HG02623 (cell line): ENCODE results near the gene EVA1C.
"Not testable (repeated sequence)": the region's sequence is repeated elsewhere in the genome, so short reads cannot be mapped to it uniquely, and the experiment has no call there.

ENCODE experiments used
- ATAC-seq: cut with Tn5 transposase; IDR thresholded peaks from one replicate; pipeline ENCODE4 v1.9.1; 2021; ENCODE audit warnings: moderate library complexity; ENCODE audit not compliant: unreplicated experiment

Gene EVA1C

DNA sequence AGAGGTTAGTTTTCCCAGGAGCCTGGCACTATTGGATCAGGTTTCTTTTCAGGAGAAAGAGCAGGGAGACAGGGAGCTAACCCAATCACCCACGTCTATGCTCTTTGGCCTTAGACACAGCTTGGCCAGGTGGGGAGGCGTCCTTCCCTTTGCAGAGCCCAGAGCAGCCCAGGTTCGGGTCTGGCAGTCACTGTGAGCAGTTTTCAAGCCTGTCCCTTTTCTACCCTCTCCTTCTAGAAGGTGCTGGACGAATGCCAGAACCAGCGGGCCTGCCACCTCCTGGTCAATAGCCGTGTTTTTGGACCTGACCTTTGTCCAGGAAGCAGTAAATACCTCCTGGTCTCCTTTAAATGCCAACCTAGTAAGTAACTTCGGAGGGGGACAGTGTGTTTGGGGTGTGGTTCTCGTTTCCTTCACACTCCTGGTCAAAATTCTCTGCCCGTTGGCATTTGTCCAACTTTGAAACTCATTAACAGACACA lies 44.9 kb downstream of the EVA1C start:
- no peak for ATAC-seq

DNA sequence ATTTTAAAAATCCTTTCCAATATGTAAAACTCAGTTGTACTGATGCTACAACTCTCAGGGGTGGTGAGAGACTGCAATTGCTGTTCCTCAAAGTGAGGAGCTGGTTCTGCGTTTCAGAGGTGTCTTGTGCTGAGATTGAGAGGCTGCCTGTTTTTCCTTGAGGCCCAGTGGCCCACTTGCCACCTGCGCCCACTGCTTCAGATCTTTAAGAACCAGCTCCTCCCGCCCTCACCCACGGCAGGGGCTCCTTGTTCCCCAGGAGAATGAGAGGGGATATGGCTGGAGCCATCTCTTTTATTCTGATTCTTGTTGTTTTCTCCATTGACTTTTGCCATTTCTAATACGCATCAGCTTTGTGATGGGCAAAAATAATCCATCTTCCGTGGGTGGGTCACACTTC lies 45.5 kb downstream of the EVA1C start:
- ATAC-seq = no peak

DNA sequence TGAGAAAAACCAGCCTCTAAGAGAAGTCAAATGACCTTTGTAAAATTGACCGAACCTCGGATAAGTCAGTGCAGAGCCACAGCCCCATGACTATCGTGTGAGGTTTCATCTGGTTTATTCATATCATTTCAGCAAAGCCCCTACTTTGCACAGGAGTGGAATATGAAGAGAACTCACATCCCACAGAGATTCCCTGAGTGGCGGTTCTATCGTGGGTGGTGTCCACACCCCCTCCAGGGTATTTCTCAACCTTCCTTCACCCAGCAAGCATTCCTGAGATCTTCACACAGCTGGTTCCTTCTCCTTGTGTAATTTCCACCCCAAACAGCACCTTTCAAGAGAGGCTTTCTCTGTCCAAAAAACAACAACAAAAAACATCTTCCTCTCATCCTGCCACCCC lies 47.5 kb downstream of the EVA1C start:
- ATAC-seq = no peak

DNA sequence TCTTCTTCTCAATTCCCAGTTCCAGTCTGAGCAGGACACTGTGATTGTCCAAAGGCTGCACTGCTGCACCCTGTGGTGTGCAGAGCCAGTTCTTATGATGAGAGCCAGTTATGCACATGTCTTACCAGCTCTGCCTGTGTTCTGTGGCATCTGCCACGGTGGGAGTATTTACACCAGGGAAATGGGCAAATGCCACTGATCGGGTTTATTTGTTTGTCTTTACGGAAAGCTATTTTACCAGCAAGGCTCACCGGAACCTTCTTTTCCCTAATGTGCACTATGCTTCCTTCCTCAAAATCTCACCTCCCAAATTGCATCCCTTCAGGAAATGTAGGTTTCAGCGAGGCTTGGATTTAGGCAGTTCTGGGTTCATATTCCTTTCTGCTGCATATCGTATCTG lies 49.0 kb downstream of the EVA1C start:
- no peak for ATAC-seq

DNA sequence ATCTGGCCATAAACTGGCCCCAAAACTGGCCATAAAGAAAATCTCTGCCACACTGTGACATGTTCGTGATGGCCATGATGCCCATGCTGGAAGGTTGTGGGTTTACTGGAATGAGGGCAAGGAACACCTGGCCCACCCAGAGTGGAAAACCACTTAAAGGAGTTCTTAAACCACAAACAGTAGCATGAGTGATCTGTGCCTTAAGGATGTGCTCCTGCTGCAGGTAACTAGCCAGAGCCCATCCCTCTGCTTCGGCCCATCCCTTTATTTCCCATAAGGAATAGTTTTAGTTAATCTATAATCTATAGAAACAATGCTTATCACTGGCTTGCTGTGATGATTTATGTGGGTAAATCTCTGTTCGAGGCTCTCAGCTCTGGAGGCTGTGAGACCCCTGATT lies 50.1 kb downstream of the EVA1C start:
- not testable (repeated sequence) for ATAC-seq

DNA sequence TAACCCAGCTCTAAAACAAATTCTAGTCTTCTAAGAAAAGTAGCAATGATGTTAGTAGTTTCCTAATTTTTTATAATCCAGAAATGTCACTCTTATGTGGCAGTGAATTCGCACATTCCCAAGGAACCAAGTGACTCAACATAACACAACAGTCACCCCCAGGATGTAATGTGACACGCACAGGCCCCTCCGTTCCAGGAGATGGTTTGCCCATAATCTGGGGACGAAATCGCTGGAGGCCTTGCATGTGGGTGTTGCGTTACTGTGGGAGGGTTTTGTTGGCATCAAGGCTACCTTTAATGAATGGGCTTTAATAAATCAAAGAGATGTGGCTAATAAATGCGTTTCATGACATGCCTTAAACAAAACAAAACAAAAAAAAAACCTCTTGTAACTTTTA lies 50.9 kb downstream of the EVA1C start:
- no peak for ATAC-seq

DNA sequence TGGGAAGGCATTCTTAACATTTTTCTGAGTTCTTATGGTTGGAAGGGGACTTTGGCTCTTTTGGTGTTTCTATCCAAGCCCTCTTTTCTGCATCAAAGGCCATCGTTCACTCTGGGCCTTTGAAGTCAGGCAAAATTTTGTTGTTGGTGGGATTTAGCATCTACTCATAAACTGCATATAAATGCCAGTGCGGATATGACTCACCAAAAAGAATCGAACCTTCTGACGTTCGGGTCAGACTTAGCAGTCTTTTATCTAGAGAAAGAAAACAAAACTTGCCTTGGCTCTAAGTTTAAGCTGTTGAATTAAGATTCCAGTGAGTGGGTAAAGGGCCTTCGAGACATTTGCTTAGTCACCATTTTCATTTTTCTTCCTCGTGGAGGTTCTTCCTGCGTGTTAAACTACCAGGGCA lies 51.4 kb downstream of the EVA1C start:
- no peak for ATAC-seq

DNA sequence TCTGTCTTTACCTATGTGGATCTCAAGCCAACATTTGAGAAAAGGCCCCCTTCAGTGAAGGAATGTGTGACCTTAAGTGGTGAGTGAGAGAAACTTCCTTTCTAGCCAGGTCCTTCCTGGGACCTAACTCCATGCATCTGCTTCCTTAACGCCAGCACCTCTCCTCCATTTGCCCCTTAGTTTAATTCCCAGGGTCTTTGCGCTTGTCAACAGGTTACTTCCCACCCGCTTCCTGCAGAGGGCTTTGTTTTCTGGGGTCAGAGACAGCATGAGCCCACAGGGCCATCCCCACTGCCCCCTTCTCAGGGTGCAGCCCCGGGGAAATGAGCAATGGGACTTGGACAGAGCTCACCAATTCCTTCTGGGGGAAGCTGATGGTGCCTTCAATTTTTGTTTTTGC lies 54.8 kb downstream of the EVA1C start:
- no peak for ATAC-seq

DNA sequence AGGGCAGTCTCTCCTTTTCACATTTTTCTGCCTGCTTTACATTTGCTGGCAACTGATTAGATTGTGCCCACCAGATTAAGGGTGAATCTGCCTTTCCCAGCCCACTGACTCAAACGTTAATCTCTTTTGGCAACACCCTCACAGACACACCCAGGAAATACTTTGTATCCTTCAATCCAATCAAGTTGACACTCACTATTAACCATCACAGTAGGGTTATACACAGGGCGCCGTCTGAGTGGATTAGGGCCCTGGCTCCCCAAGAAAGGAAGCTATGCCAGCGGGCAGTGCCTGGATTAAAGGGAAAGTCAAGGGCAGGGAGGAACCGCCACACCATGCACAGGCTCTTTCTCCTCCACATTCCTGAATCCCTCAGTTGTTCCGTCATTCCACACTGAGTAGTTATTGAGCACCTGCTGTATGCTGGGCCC lies 56.2 kb downstream of the EVA1C start:
- no peak for ATAC-seq

DNA sequence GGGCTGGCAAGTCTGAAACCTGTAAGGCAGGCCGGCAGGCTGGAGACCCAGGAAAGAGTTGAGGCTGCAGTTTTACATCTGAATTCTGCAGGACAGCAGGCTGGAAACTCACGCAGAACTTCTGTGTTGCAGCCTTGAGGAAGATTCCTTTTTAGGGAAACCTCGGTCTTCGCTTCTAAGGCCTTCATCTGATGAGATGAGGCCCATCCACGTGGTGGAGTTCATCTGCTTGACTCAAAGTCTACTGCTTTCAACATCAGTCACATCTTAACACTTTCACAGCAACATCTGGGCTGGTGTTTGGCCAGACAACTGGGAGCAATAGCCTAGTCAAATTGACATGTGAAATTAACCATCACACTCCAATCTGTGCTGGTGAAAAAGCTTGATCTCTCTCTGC lies 57.1 kb downstream of the EVA1C start:
- no peak for ATAC-seq

DNA sequence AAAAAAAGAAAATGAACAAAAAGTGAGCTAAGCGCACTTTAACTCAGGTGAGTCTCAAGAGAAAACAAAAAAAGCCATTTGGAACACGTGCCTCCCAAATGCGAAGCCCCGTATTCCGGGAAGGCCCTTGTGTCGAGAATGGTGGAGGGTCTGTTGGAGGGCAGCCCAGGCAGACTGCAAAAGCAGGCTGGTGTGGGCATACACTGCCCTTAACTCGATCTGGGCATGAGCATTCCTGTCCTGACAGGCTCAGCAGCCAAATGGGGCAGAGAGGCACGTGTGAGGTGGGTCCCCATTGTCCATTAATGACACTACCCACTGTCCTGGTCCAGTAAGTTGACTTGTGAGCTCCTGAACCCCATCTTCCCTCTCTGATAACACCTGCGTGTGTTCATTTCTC lies 57.7 kb downstream of the EVA1C start:
- ATAC-seq = no peak

DNA sequence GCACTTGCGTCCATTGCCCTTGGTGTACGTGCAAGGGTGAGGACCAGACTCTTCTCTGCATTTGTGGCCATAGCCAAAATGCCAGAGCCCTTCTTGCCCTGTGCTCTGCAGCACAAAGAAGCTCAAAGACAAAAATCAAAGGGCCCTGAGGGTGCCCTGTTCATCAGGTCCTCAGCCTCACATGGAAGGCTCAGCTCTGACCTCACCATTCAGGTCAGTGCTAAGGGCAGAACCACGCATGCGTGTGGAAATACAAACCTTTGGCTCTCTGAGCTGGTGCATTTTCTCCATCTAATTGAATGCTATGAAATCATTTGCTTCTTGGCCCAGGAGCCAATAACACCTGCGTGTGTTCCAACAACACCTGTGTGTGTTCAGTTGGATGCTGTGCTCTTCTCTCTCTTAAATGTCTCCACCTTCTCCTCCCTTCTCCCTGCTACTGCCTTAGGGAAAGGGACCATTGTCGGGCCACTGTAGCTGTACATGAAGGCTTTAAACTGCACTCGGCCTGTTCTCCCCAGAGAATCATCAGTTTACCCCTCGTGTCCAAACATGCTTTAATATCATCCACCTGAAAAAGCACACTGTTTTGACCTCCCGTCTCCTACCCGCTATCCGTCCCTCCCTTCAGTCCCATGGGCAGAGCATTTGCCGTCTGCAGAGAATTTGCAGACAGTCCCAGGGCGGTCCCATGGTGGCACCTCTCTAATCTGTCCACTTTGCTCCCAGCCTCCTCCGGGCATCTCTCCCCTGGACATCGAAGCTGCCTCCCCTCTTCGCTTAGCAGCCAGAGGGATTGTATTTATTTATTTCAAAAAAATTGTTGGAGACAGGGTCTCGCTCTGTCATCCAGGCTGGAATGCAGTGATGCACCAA lies 60.6 kb downstream of the EVA1C start:
- ATAC-seq = no peak

DNA sequence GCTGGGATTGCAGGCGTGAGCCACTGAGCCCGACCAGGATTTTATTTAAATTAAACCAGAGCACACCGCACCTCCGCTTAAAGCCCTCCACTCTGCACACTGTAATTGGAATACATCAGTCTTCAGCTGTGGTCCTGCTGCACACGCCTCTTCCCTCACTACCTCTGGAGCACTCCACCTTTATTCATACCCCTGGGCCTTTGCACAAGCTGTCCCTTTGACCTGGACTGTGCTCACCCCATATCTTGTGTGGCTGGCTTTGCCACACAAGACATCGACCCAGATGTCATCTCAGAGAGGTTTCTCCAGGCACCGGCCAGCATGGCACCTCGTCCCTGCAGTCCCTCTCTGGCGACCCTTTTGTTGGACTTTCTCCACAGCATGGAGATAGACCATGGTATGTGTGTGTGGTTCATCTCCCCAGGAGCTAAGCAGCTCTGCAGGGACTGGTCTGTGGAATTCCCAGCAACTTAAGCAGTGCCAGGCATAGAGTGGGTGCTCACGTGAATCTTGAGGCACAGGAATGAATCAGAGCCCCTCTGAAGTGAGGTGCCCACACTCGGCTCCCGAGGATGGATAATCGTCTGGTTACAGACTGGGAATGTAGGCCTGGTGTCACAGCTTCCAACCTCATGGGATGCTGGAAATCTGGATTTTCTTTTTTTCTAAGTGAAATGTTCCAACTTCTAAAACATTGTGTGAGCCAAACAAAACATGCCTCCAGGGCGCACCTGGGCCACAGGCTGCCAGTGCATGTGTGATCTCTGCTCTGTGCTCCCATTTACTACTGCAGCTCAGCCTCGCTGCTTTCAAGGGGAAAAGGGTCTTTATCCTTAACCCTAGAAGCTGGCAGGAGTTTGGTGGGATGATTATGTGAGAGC lies 61.9 kb downstream of the EVA1C start:
- ATAC-seq = no peak

DNA sequence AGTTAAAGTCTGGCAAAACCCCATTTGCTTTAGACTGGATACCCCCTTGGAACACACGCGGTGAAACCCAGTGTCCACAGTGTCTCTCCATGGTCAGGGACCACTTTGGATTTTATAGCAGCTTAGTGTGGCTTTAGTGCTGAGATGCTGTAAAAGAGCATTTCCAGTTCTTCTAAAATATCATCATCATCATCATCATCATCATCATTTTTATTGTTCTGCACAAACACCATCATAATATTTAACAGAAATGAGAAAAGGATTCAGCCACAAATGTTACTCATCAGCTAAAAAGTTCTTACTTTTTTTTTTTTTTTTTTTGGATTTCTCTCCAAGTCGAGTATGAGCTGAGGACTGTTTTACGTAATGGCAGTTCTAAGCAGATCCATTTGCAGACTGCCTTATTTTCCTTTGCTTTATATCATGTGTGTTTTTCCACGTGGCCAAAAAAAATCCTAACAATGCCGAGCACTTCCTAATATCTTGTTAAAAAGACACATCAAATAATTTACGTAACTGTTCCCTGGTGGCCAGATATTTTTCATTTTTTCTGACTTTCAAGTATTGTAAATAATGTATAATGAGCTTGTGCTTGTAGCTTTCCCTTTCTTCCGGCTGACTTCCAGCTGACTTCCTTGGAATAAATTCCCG lies 62.8 kb downstream of the EVA1C start:
- ATAC-seq = no peak

DNA sequence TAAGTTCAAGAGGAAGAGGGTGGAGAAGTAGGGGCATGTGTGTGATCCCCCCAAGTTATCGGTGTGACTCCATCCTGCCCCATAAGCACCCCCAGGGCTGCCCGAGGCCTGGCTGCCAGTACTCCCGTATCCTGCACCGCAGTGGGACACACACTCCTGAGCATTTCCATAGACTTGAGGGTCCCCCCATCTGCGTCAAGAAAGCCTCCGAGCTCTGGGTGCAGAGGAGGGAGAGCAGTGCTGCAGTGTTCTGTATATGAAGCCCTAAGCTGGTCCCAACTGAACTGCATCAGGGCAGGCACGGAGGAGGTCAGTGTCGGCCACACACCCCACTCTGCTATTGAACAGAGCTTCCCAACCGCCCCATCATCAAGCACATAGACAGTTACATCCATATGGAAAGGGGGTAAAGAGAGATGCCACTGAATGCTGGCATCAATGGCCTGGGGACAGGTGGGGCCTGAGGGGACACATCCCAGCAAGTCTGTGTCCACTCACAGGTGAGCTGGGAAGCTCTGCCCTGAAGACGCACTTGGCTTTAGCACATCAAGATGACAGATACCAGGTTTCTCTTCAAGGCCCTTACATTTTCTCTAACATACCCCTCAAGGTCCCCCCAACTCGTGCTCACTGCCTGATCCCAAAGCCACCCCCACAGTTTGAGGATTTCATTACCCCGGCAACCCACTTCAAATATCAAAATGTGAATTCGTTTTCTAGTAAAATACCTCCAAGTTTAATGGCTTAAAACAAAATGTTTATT lies 64.3 kb downstream of the EVA1C start:
- ATAC-seq = no peak

DNA sequence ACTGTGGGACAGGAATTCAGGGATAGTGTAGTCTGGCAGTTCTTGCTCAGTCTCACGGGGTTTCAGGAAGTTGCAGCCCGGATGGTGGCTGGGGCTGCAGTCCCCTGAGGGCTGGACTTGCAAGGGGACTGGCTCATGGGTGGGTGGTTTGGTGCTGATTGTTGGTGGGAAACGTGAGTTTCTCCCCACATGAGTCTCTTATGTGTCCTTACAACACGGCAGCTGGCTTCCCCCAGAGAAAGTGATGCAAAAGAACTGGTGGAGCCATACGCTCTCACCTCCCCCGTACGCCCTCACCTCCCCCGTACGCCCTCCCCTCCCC lies 64.9 kb downstream of the EVA1C start:
- no peak for ATAC-seq

DNA sequence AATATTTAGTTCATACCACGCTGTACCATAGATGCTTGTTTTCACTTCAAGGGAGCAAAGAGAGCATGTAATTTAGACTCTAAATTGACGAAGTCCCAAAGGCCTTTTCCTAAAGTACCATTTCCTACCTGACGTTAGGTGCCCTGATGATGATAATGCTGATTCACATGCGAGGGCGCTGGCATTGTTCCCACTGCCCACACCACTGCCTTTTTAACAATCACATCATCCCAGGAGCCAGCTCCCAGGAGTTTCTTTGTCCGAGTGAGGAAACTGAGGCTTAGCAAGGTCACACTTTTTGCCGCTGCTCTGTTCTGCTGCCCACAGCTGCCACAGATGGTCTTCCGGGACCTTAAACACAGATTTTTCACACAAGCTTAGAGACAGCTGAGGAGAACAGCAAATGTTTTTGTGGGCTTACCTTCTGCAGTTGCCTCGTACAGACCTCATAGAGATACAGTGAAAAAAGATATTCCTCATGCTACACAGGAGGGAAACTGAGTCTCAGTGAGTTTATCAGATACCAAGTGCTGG lies 69.4 kb downstream of the EVA1C start:
- no peak for ATAC-seq

DNA sequence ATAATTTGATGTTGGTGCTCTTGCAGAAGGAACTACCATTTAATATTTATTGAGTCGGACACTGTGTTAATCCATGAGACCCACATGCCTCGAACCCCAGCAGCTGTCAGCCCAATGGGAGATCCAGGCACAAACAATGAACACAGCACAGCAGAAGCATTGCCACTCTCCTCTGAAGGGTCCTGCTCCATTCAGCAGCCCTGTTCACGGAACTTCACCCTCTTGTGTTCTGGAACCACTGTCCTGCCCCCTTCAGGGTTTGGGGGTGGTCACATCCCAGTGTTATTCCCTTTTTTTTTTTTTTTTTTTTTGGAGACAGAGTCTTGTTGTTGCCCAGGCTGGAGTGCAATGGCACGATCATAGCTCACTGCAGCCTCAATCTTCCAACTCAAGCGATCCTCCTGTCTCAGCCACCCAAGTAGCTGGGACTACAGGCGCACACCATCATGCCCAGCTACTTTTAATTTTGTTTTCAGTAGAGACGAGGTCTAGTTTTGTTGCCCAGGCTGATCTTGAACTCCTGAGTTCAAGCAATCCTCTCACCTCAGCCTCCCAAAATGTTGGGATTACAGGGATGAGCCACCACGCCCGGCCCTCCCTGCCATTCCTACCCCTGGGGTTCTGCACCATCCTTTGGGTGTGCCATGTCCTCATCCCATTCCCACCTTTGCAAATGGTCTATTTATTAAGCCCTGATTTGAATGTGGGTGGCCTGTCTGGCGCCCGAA lies 70.2 kb downstream of the EVA1C start:
- ATAC-seq = no peak

DNA sequence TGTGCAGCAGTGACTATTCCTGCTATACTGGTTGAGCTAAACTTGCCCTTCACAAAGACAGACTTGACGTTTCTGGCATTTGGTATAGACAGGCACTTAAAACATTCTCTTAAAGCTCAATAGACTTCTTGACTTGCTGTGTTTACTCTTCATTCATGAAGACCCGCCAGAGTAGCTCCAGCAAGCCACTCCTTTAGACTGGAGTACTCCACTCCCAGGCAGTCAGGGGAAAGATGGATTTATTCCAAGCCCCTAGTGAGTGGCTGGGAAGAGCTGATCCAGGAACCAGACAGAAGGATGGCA lies 70.7 kb downstream of the EVA1C start:
- ATAC-seq = no peak
